Endothelial cell of umbilical vein (primary cell): ENCODE data around the gene MCFD2. TPM values are rescaled to one million over a fixed set of nuclear protein-coding genes. Genes with fewer than 3 reads are reported as not detected.

ENCODE experiments used
- BruUV-seq: library from RNA; stranded (reverse); fragments of 400-500 nt; replicated peaks from 2 replicates; lab custom pipeline; 2021; lab: Mats Ljungman, UMichigan
- CTCF ChIA-PET: fragments of 300-600, 350-600 bp; sonication (Branson Sonifier 250); formaldehyde crosslinking; loops from one replicate; lab custom pipeline; 2021; ENCODE audit warnings: antibody characterized with exemption, inconsistent platforms; lab: Charles Lee
- POLR2A ChIA-PET: fragments of 300-600, 350-600 bp; sonication (Branson Sonifier 250); formaldehyde crosslinking; loops from one replicate; lab custom pipeline; 2021; ENCODE audit warnings: antibody characterized with exemption, inconsistent platforms; lab: Charles Lee
- DNase-seq: peaks from one replicate; pipeline ENCODE4 v3.0.0-alpha.2; 2011; ENCODE audit warnings: low read depth, low spot score
- FAIRE-seq: peaks from 2 replicates; lab custom pipeline; 2011; peaks lifted over from hg19 to GRCh38; lab: Jason Lieb, UNC
- H2AFZ ChIP-seq: 2 replicates; pipeline ENCODE4 v1.6.0; 2012; ENCODE audit warnings: low read depth, low read length, control low read depth, inconsistent platforms
- H3K27ac ChIP-seq: 2 replicates; pipeline ENCODE4 v1.5.1; 2011; ENCODE audit warnings: low read depth, mild to moderate bottlenecking, control low read depth, low read length, moderate library complexity; ENCODE audit not compliant: insufficient read depth
- H3K27me3 ChIP-seq, 2 experiments: 2 replicates each; pipeline versions ENCODE4 v1.6.0 to v1.6.1; 2011; ENCODE audit warnings: low read length in 2 of 2, mixed read lengths in 1 of 2; ENCODE audit not compliant: control insufficient read depth in 2 of 2, insufficient read depth in 2 of 2
- H3K36me3 ChIP-seq, 2 experiments: 2 replicates in 1 of 2; 3 replicates in 1 of 2; pipeline ENCODE4 v1.5.1; 2011; ENCODE audit warnings: low read length in 2 of 2, mild to moderate bottlenecking in 1 of 2, moderate library complexity in 1 of 2; ENCODE audit not compliant: control insufficient read depth in 2 of 2, insufficient read depth in 2 of 2; ENCODE audit errors: extremely low read depth in 1 of 2
- H3K4me1 ChIP-seq: 3 replicates; pipeline ENCODE4 v1.5.1; 2011; ENCODE audit warnings: mild to moderate bottlenecking, low read length; ENCODE audit not compliant: control insufficient read depth, insufficient read depth; ENCODE audit errors: extremely low read depth
- H3K4me2 ChIP-seq: 2 replicates; pipeline ENCODE4 v1.6.1; 2011; ENCODE audit warnings: low read length, control low read depth, mixed read lengths; ENCODE audit not compliant: insufficient read depth
- H3K4me3 ChIP-seq, 3 experiments: fragments of 200-600 bp in 1 of 3; sonication (generic), shearing (Covaris generic) in 1 of 3; replicated peaks in 1 of 3; 2 replicates each; pipeline ENCODE4 v1.5.1; 2011 to 2016; ENCODE audit warnings: control low read depth in 3 of 3, low read length in 3 of 3, mild to moderate bottlenecking in 2 of 3, inconsistent platforms in 1 of 3, low read depth in 1 of 3, moderate library complexity in 1 of 3; ENCODE audit not compliant: insufficient read depth in 1 of 3
- H3K79me2 ChIP-seq: 2 replicates; pipeline ENCODE4 v1.6.0; 2012; ENCODE audit warnings: low read length, inconsistent platforms; ENCODE audit not compliant: control insufficient read depth, insufficient read depth
- H3K9ac ChIP-seq: replicated peaks from 2 replicates; pipeline ENCODE3; 2011; ENCODE audit warnings: low read length, control low read depth; ENCODE audit not compliant: insufficient read depth; ENCODE audit errors: extremely low read depth
- H3K9me1 ChIP-seq: replicated peaks from 3 replicates; pipeline ENCODE4 v1.6.0; 2011; ENCODE audit warnings: mild to moderate bottlenecking, low read length; ENCODE audit not compliant: control insufficient read depth, insufficient read depth; ENCODE audit errors: extremely low read depth
- H3K9me3 ChIP-seq: replicated peaks from 2 replicates; pipeline ENCODE4 v1.5.1; 2012; ENCODE audit warnings: low read length, inconsistent platforms; ENCODE audit not compliant: control insufficient read depth, insufficient read depth
- H4K20me1 ChIP-seq: replicated peaks from 2 replicates; pipeline ENCODE3; 2011; ENCODE audit warnings: mild to moderate bottlenecking, low read length; ENCODE audit not compliant: control insufficient read depth, insufficient read depth; ENCODE audit errors: extremely low read depth
- EZH2 ChIP-seq: IDR thresholded peaks from 2 replicates; pipeline ENCODE4 v1.6.1; 2012; ENCODE audit warnings: borderline replicate concordance, low read depth, mild to moderate bottlenecking, moderate library complexity, low read length, inconsistent platforms; ENCODE audit not compliant: severe bottlenecking
- FOS ChIP-seq: IDR thresholded peaks from 2 replicates; pipeline ENCODE4 v1.6.1; 2011; ENCODE audit warnings: mild to moderate bottlenecking, low read length, moderate library complexity, borderline replicate concordance; ENCODE audit not compliant: insufficient read depth
- GATA2 ChIP-seq: IDR thresholded peaks from 2 replicates; pipeline ENCODE4 v1.7.0; 2011; ENCODE audit warnings: low read depth, mild to moderate bottlenecking, moderate library complexity, mixed read lengths, low read length; ENCODE audit not compliant: insufficient read length, insufficient read depth
- JUN ChIP-seq: IDR thresholded peaks from 2 replicates; pipeline ENCODE4 v1.6.1; 2011; ENCODE audit warnings: borderline replicate concordance, low read depth; ENCODE audit not compliant: insufficient read length, insufficient read depth
- MYC ChIP-seq: IDR thresholded peaks from one replicate; pipeline ENCODE4 v1.6.1; 2011; ENCODE audit warnings: mild to moderate bottlenecking, low read depth, low read length
- POLR2A ChIP-seq: IDR thresholded peaks from 2 replicates; pipeline ENCODE4 v1.6.1; 2012; ENCODE audit warnings: low read depth, mild to moderate bottlenecking, control low read depth, low read length
- POLR2AphosphoS5 ChIP-seq: IDR thresholded peaks from 2 replicates; pipeline ENCODE4 v1.6.1; 2012; ENCODE audit warnings: low read depth, mild to moderate bottlenecking, control low read depth, low read length, moderate library complexity; ENCODE audit not compliant: insufficient read depth
- dilution Hi-C: fragments of 300-500 bp; cut with MboI; formaldehyde crosslinking; loops from one replicate; pipeline ENCODE4 v1.15.0; 2019; ENCODE audit warnings: low sequenced_read_pairs; ENCODE audit not compliant: extremely low pct_ligation_motif_present
- intact Hi-C: fragments of 100-400 bp; cut with micrococcal nuclease; formaldehyde crosslinking; loops from one replicate; pipeline ENCODE4 v1.10.0; 2022
- polyA plus RNA-seq, 4 experiments: library from polyadenylated mRNA; depleted of rRNA in 3 of 4; stranded (reverse) in 3 of 4; unstranded in 1 of 4; fragments of >200 nt; gene quantifications; 2 replicates each; pipeline versions ENCODE4 v1.2.1 to v1.2.3, GENCODE V29; 2011 to 2012; ENCODE audit warnings: missing spikeins in 1 of 4
- total RNA-seq: library from RNA; stranded (reverse); gene quantifications from 2 replicates; pipeline ENCODE4 v1.2.3, GENCODE V29; 2021
- TF ChIP-seq, protein P1 (sequence below), 2 donors: IDR thresholded peaks; 1 replicate in 1 of 2; 2 replicates in 1 of 2; pipeline ENCODE4 v1.5.1; 2011; ENCODE audit warnings: low read length in 2 of 2, mild to moderate bottlenecking in 2 of 2, moderate library complexity in 2 of 2, control low read depth in 1 of 2, inconsistent platforms in 1 of 2, low read depth in 1 of 2; ENCODE audit not compliant: insufficient read depth in 1 of 2; ENCODE audit errors: extremely low read depth in 1 of 2
- TF ChIP-seq, protein P2 (sequence below): IDR thresholded peaks from 2 replicates; pipeline ENCODE4 v1.6.1; 2011; ENCODE audit not compliant: insufficient read depth, insufficient read length

MCFD2 gene
- total and polyA plus RNA-seq, 2 donors (not counting 3 experiments of a cell fraction or from before 2014, with no cell fraction given) = 74.8 to 141 TPM

DNA sequence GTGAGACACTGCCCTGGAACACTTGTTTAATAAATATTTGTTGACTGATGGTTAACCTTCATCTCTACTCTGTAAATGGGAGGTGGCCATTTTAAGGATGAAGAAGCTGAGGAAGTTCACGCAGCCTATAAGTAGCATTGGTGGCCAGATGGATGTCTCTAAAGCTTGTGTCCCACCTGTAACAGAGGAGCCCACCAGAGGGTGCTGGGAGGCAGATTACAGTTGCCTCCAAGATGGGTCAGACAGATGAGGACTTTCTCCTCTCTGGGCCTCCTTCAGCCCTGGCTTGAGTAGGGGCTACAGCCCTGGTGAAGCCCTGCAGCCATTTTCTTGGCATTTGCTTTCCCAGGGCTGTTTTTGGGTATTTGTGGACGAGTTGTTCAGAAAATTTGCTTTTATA is 45.0 kb upstream of the MCFD2 start:
- no peaks in the 10 kb centered on the region for H3K79me2 ChIP-seq
- ChIA-PET CTCF (interaction anchor here (1.1 to 1.8 kb wide), 3 partner anchors 21 to 363 kb away, joined by 4 to 6 read pairs (median 4); no protein-coding TSS in a partner anchor), POLR2A (no interaction called here)

More for the DNA sequence above, 45.0 kb upstream of the MCFD2 start:
- Histone ChIP-seq H3K27ac (no peak overlapping the region), H3K9me3 (no peaks in the 10 kb centered on the region), H3K4me3 (no peak overlapping the region), H3K27me3 (no peaks in the 10 kb centered on the region), H2AFZ (no peak overlapping the region), H3K4me1 (peaks cover 20% of the 10 kb centered on the region), H3K9ac (no peak overlapping the region), H3K9me1 (no peaks in the 10 kb centered on the region), H3K36me3 (peaks cover 0 to 18% of the 10 kb centered on the region in 2 experiments), H4K20me1 (no peaks in the 10 kb centered on the region), H3K4me2 (no peak overlapping the region)
- FAIRE-seq (no peak), DNase-seq (no peak)
- BruUV-seq = no TSS peak
- intact Hi-C loops = no loop called here
- dilution Hi-C loops = no loop called here
- TF ChIP-seq MYC (no peak), GATA2 (no peak), EZH2 (no peak), JUN (no peak), FOS (no peak), POLR2A (no peak), POLR2AphosphoS5 (no peak)
- TF ChIP-seq, protein P1, sequence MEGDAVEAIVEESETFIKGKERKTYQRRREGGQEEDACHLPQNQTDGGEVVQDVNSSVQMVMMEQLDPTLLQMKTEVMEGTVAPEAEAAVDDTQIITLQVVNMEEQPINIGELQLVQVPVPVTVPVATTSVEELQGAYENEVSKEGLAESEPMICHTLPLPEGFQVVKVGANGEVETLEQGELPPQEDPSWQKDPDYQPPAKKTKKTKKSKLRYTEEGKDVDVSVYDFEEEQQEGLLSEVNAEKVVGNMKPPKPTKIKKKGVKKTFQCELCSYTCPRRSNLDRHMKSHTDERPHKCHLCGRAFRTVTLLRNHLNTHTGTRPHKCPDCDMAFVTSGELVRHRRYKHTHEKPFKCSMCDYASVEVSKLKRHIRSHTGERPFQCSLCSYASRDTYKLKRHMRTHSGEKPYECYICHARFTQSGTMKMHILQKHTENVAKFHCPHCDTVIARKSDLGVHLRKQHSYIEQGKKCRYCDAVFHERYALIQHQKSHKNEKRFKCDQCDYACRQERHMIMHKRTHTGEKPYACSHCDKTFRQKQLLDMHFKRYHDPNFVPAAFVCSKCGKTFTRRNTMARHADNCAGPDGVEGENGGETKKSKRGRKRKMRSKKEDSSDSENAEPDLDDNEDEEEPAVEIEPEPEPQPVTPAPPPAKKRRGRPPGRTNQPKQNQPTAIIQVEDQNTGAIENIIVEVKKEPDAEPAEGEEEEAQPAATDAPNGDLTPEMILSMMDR (IDR thresholded peaks at IDR 0.05; ENCODE audit: extremely low read depth in 1 of 2, insufficient read depth in 1 of 2, low read depth in 1 of 2, low read length in 2 of 2) = no peak
- TF ChIP-seq, protein P2, sequence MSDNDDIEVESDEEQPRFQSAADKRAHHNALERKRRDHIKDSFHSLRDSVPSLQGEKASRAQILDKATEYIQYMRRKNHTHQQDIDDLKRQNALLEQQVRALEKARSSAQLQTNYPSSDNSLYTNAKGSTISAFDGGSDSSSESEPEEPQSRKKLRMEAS = no peak
